DMS 273 (cell line): ENCODE data around the gene BTNL9.
"Not testable (repeated sequence)": the region's sequence is repeated elsewhere in the genome, so short reads cannot be mapped to it uniquely, and the experiment has no call there.

Experiments used
- DNase-seq: peaks from one replicate; lab custom pipeline; 2025; ENCODE audit not compliant: unreplicated experiment; lab: John Stamatoyannopoulos, UW

Gene BTNL9

GRCh38 chr5:181039931-181040630 is at the start of gene BTNL9:
BTNL9 (plus strand) TSS chr5:181040266; CDS start chr5:181045490, 5,224 bp downstream.
- no peak for DNase-seq

GRCh38 chr5:180990882-180991242 is 49.2 kb upstream of the BTNL9 start:
- peak; percentile 79 for DNase-seq

GRCh38 chr5:181001947-181002346 is 38.1 kb upstream of the BTNL9 start:
- DNase-seq, result no peak

GRCh38 chr5:181005791-181006190 is 34.3 kb upstream of the BTNL9 start:
- DNase-seq, result no peak

GRCh38 chr5:181008136-181008535 is 31.9 kb upstream of the BTNL9 start:
- no peak for DNase-seq

- not testable (repeated sequence) for DNase-seq
Observed at GRCh38 chr5:181010018-181010417, 30.0 kb upstream of the BTNL9 start.

- not testable (repeated sequence) for DNase-seq
Observed at GRCh38 chr5:181014654-181015053, 25.4 kb upstream of the BTNL9 start.

GRCh38 chr5:181017448-181017847 is 22.6 kb upstream of the BTNL9 start:
- not testable (repeated sequence) for DNase-seq

- no peak for DNase-seq
Observed at GRCh38 chr5:181020688-181021087, 19.4 kb upstream of the BTNL9 start.

- peak; percentile 54 for DNase-seq
Observed at GRCh38 chr5:181024245-181025064, 15.6 kb upstream of the BTNL9 start.

GRCh38 chr5:181027452-181028031 is 12.5 kb upstream of the BTNL9 start:
- no peak for DNase-seq

- no peak for DNase-seq
Observed at GRCh38 chr5:181028032-181028819, 11.8 kb upstream of the BTNL9 start.

GRCh38 chr5:181031716-181032115 is 8.3 kb upstream of the BTNL9 start:
- DNase-seq, result no peak

GRCh38 chr5:181035991-181036815 is 3.9 kb upstream of the BTNL9 start:
- DNase-seq, result no peak

- no peak for DNase-seq
Observed at GRCh38 chr5:181036816-181037364, 3.2 kb upstream of the BTNL9 start.

GRCh38 chr5:181037365-181037861 is 2.7 kb upstream of the BTNL9 start:
- DNase-seq, result peak; percentile 23

GRCh38 chr5:181039471-181039870 is 595 bp upstream of the BTNL9 start:
- no peak for DNase-seq

- no peak for DNase-seq
Observed at GRCh38 chr5:181040631-181040945, 522 bp downstream of the BTNL9 start.

GRCh38 chr5:181041043-181041442 is 977 bp downstream of the BTNL9 start:
- DNase-seq, result no peak
